GM12801 (cell line): ENCODE data around the gene OPN3.

Source experiments
- CTCF ChIP-seq: IDR thresholded peaks from one replicate; pipeline ENCODE4 v1.5.1; 2011; ENCODE audit warnings: control low read depth; ENCODE audit not compliant: insufficient read length; ENCODE audit errors: extremely low read depth

OPN3 gene

GRCh38 chr1:241654641-241655040 is 14.5 kb upstream of the OPN3 start:
- TF ChIP-seq CTCF, result no peak

- TF ChIP-seq CTCF, result no peak
Observed at GRCh38 chr1:241654019-241654418, 13.8 kb upstream of the OPN3 start.

- TF ChIP-seq CTCF, result no peak
Observed at GRCh38 chr1:241652012-241652411, 11.8 kb upstream of the OPN3 start, which contains the start of gene WDR64. TSS of gene WDR64 (plus strand) at chr1:241652281. CDS start at chr1:241652485, 204 bp downstream.

- no peak for TF ChIP-seq CTCF
Observed at GRCh38 chr1:241648159-241648558, 8.0 kb upstream of the OPN3 start.

- TF ChIP-seq CTCF, result no peak
Observed at GRCh38 chr1:241647658-241648057, 7.5 kb upstream of the OPN3 start.

- no peak for TF ChIP-seq CTCF
Observed at GRCh38 chr1:241646201-241646600, 6.0 kb upstream of the OPN3 start.

- no peak for TF ChIP-seq CTCF
Observed at GRCh38 chr1:241645199-241645598, 5.0 kb upstream of the OPN3 start.

- no peak for TF ChIP-seq CTCF
Observed at GRCh38 chr1:241644259-241644658, 4.1 kb upstream of the OPN3 start.
